PFSK-1 (cell line): ENCODE results near the gene SLC25A42.

Experiments
- FOXP2 ChIP-seq: optimal IDR thresholded peaks from 2 replicates; pipeline ENCODE3; 2011; ENCODE audit warnings: borderline replicate concordance, control low read depth, inconsistent platforms; ENCODE audit not compliant: insufficient read depth; ENCODE audit errors: extremely low read length, extremely low read depth
- POLR2AphosphoS5 ChIP-seq: IDR thresholded peaks from 2 replicates; pipeline ENCODE4 v1.6.1; 2012; ENCODE audit warnings: low read depth, mild to moderate bottlenecking, control low read depth, low read length, moderate library complexity
- REST ChIP-seq, 2 experiments: IDR thresholded peaks; 2 replicates each; pipeline versions ENCODE4 v1.6.1 to v1.8.0; 2011 to 2012; ENCODE audit warnings: low read depth in 2 of 2, low read length in 2 of 2, control low read depth in 1 of 2, inconsistent platforms in 1 of 2, mild to moderate bottlenecking in 1 of 2, moderate library complexity in 1 of 2; ENCODE audit not compliant: insufficient read depth in 1 of 2
- SIN3A ChIP-seq: IDR thresholded peaks from 2 replicates; pipeline ENCODE4 v1.6.1; 2012; ENCODE audit warnings: mild to moderate bottlenecking, low read length, moderate library complexity, borderline replicate concordance; ENCODE audit not compliant: insufficient read depth
- TAF1 ChIP-seq: IDR thresholded peaks from 2 replicates; pipeline ENCODE4 v1.6.1; 2012; ENCODE audit warnings: low read length, control low read depth, borderline replicate concordance; ENCODE audit not compliant: insufficient read depth

Gene SLC25A42

GRCh38 chr19:19059018-19059836, 4.6 kb upstream of the SLC25A42 start:
- TF ChIP-seq REST (IDR thresholded peaks at IDR 0.05; ENCODE audit: insufficient read depth in 1 of 2, low read depth in 2 of 2, low read length in 2 of 2) (no peak), FOXP2 (no peak), SIN3A (no peak), POLR2AphosphoS5 (no peak), TAF1 (no peak)

DNA sequence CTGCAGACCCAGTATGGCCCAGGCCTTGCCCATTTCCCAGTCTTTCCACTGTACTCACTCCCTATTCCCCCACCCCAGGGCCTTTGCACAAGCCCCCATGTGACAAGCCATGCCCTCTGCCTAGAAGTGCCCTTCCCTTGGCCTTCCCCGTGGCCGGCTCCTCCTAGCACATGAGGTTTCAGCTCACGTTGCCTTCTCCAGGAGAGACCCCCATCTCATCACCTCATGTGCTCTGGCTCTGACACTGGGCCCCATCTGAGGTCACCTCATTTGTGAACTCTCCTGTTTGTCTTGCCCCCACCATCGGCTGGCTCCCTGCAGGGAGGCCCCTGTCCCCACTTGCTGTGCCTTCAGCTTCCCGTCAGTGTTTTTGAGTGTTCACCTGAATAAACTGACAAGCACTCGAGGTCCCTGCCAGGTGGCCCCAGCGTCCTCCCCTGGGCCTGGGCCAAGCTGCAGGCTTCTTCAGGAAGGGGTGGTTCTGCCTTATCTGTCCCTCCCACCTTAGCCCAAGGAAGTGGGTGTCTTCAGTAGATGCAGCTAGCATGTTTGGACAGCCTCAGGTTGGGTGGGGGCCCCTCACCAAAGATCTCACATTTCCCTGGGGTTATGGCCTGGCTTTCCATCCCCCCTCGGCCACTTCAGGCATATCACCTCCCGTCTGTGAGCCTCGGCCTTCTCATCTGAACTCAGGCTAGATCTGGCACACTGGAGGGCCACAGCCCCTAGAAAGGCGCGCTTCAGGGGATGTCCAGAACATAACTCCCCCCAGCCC, 3.8 kb upstream of the SLC25A42 start:
- no peak for TF ChIP-seq SIN3A
- no peak for TF ChIP-seq TAF1
- no peak for TF ChIP-seq FOXP2
- no peak for TF ChIP-seq REST (IDR thresholded peaks at IDR 0.05; ENCODE audit: insufficient read depth in 1 of 2, low read depth in 2 of 2, low read length in 2 of 2)
- TF ChIP-seq POLR2AphosphoS5: no peak

GRCh38 chr19:19061506-19061905, 2.3 kb upstream of the SLC25A42 start:
- no peak for TF ChIP-seq REST (IDR thresholded peaks at IDR 0.05; ENCODE audit: insufficient read depth in 1 of 2, low read depth in 2 of 2, low read length in 2 of 2)
- no peak for TF ChIP-seq SIN3A
- TF ChIP-seq POLR2AphosphoS5: no peak

- TF ChIP-seq TAF1 (no peak), REST (IDR thresholded peaks at IDR 0.05; ENCODE audit: insufficient read depth in 1 of 2, low read depth in 2 of 2, low read length in 2 of 2) (no peak), FOXP2 (no peak), POLR2AphosphoS5 (no peak), SIN3A (no peak)
Measured at GRCh38 chr19:19062454-19063182, 1.2 kb upstream of the SLC25A42 start.
